Measurements from ENCODE around the gene AGAP1.

GRCh38 chr2:236113425-236113824 is 619.6 kb downstream of the AGAP1 start:
- TF ChIP-seq CTCF (IDR thresholded peaks at IDR 0.05), result no peak
- no peak for TF ChIP-seq POLR2A (IDR thresholded peaks at IDR 0.05)
- no peak for TF ChIP-seq EP300 (IDR thresholded peaks at IDR 0.05)
